K562 (cell line): ENCODE results near the gene TENM3. TPM values are rescaled to one million over a fixed set of nuclear protein-coding genes. Genes with fewer than 3 reads are reported as not detected.

Source experiments
- ATAC-seq: fragments of 200-7000 bp; cut with Tn5 transposase; 3 replicates; pipeline ENCODE4 v1.9.1; 2020; ENCODE audit warnings: moderate library complexity
- BruUV-seq: library from RNA; stranded (reverse); fragments of 400-500 nt; replicated peaks from 2 replicates; lab custom pipeline; 2021; lab: Mats Ljungman, UMichigan
- CTCF ChIA-PET: fragments of 300-600 bp; formaldehyde crosslinking; extraction: SDS; loops from one replicate; lab custom pipeline; 2021; ENCODE audit warnings: low intra/inter-chr PET ratio; lab: Yijun Ruan, JAX
- POLR2A ChIA-PET: fragments of 300-600, 350-650 bp; sonication (Branson Sonifier 250); formaldehyde crosslinking; extraction: SDS; loops from one replicate; lab custom pipeline; 2021; ENCODE audit warnings: antibody characterized with exemption, inconsistent platforms; lab: Yijun Ruan, JAX
- DNase-seq, 4 experiments: peaks; one replicate each; pipeline versions ENCODE4 v3.0.0 to v3.0.0-alpha.2; 2011 to 2018; ENCODE audit warnings: low spot score in 3 of 4, mixed read lengths in 3 of 4; ENCODE audit errors: extremely low read depth in 1 of 4
- FAIRE-seq: peaks from 2 replicates; lab custom pipeline; 2011; peaks lifted over from hg19 to GRCh38; lab: Jason Lieb, UNC
- H2AFZ ChIP-seq: 2 replicates; pipeline ENCODE4 v1.6.0; 2011; ENCODE audit warnings: low read depth, low read length, control low read depth, inconsistent platforms
- H3K27ac ChIP-seq: fragments of 200-600 bp; 3 replicates; pipeline ENCODE4 v1.8.0; 2011; ENCODE audit warnings: low read depth, mild to moderate bottlenecking, control low read depth, inconsistent platforms, low read length, moderate library complexity, mixed read lengths; ENCODE audit errors: extremely low read depth
- H3K27me3 ChIP-seq, 2 experiments: fragments of 300-600 bp in 1 of 2; 2 replicates in 1 of 2; 3 replicates in 1 of 2; pipeline versions ENCODE4 v1.6.0 to v1.8.0; 2011; ENCODE audit warnings: inconsistent platforms in 2 of 2, low read length in 2 of 2, mild to moderate bottlenecking in 1 of 2, mixed read lengths in 1 of 2, moderate library complexity in 1 of 2; ENCODE audit not compliant: control insufficient read depth in 2 of 2, insufficient read depth in 2 of 2
- H3K36me3 ChIP-seq: fragments of 300-600 bp; 3 replicates; pipeline ENCODE4 v1.8.0; 2011; ENCODE audit warnings: mild to moderate bottlenecking, low read length, inconsistent platforms; ENCODE audit not compliant: control insufficient read depth, insufficient read depth
- H3K4me1 ChIP-seq, 2 experiments: fragments of 200-600 bp in 1 of 2; replicated peaks in 1 of 2; 2 replicates in 1 of 2; 3 replicates in 1 of 2; pipeline versions ENCODE4 v1.5.1 to v1.8.0; 2011; ENCODE audit warnings: inconsistent platforms in 2 of 2, low read length in 2 of 2, mild to moderate bottlenecking in 1 of 2, mixed read lengths in 1 of 2, moderate library complexity in 1 of 2; ENCODE audit not compliant: control insufficient read depth in 2 of 2, insufficient read depth in 2 of 2
- H3K4me2 ChIP-seq: 2 replicates; pipeline ENCODE4 v1.6.1; 2011; ENCODE audit warnings: low read length, control low read depth, inconsistent platforms, mixed read lengths; ENCODE audit not compliant: insufficient read depth
- H3K4me3 ChIP-seq: fragments of 200-600 bp; sonication (generic), shearing (Covaris generic); 2 replicates; pipeline ENCODE4 v1.5.1; 2016; ENCODE audit warnings: control low read depth, inconsistent platforms
- H3K79me2 ChIP-seq: fragments of 200-600 bp; 3 replicates; pipeline ENCODE4 v1.8.0; 2011; ENCODE audit warnings: low read length, inconsistent platforms; ENCODE audit not compliant: control insufficient read depth, insufficient read depth
- H3K9ac ChIP-seq, 2 experiments: 2 replicates each; pipeline versions ENCODE4 v1.6.0 to v1.6.1; 2011; ENCODE audit warnings: low read depth in 2 of 2, low read length in 2 of 2, control low read depth in 1 of 2, inconsistent platforms in 1 of 2, mild to moderate bottlenecking in 1 of 2, mixed read lengths in 1 of 2; ENCODE audit not compliant: insufficient read depth in 1 of 2
- H3K9me1 ChIP-seq: one replicate; pipeline ENCODE4 v1.6.0; 2011; ENCODE audit warnings: inconsistent platforms, mild to moderate bottlenecking, low read length, moderate library complexity; ENCODE audit not compliant: control insufficient read depth, insufficient read depth
- H3K9me3 ChIP-seq: replicated peaks from 2 replicates; pipeline ENCODE4 v1.5.1; 2011; ENCODE audit warnings: low read depth, low read length, inconsistent platforms; ENCODE audit not compliant: control insufficient read depth, insufficient read depth
- H4K20me1 ChIP-seq: replicated peaks from 2 replicates; pipeline ENCODE4 v1.6.1; 2011; ENCODE audit warnings: low read length, inconsistent platforms, mixed read lengths; ENCODE audit not compliant: control insufficient read depth, insufficient read depth
- CHAMP1 ChIP-seq: fragments of 450-650 bp; IDR thresholded peaks from 2 replicates; pipeline ENCODE4 v1.6.1; 2016; ENCODE audit warnings: mild to moderate bottlenecking
- ELF4 ChIP-seq: fragments of 450-650 bp; formaldehyde crosslinking; IDR thresholded peaks from 2 replicates; pipeline ENCODE4 v1.4.0; 2022; ENCODE audit warnings: missing genetic modification characterization
- FOXJ2 ChIP-seq: fragments of 200-800 bp; sonication (Bioruptor generic); IDR thresholded peaks from 2 replicates; pipeline ENCODE4 v1.6.1; 2016; ENCODE audit warnings: missing genetic modification characterization, missing compliant biosample characterization
- HNRNPLL ChIP-seq: fragments of 200-400 bp; formaldehyde crosslinking; IDR thresholded peaks from 2 replicates; pipeline ENCODE4 v1.6.1; 2017; ENCODE audit warnings: low read length, low read depth, mild to moderate bottlenecking; ENCODE audit not compliant: poor library complexity, severe bottlenecking
- KLF1 ChIP-seq: fragments of 450-650 bp; IDR thresholded peaks from 2 replicates; pipeline ENCODE4 v1.6.1; 2016; ENCODE audit warnings: missing genetic modification characterization, missing compliant biosample characterization
- MCM2 ChIP-seq: fragments of 450-650 bp; IDR thresholded peaks from 2 replicates; pipeline ENCODE4 v1.6.1; 2017; ENCODE audit warnings: low read depth, mild to moderate bottlenecking
- MLX ChIP-seq, 2 experiments: fragments of 450-650 bp in 1 of 2; sonication (generic) in 1 of 2; formaldehyde crosslinking; conservative IDR thresholded peaks; 2 replicates each; pipeline versions ENCODE4 v1.4.0 to v1.8.1; 2020 to 2022; ENCODE audit warnings: mild to moderate bottlenecking in 1 of 2, missing genetic modification reagents in 1 of 2
- PBX2 ChIP-seq, 2 experiments: IDR thresholded peaks in 1 of 2; conservative IDR thresholded peaks in 1 of 2; 2 replicates each; pipeline ENCODE4 v1.6.1; 2016; ENCODE audit warnings: low read depth in 2 of 2, mild to moderate bottlenecking in 1 of 2, missing compliant biosample characterization in 1 of 2, missing genetic modification characterization in 1 of 2, moderate library complexity in 1 of 2
- RAD51 ChIP-seq: fragments of 450-650 bp; IDR thresholded peaks from 2 replicates; pipeline ENCODE4 v1.7.1; 2016; ENCODE audit warnings: low read depth, mild to moderate bottlenecking, borderline replicate concordance
- RFX1 ChIP-seq: fragments of 450-650 bp; IDR thresholded peaks from 2 replicates; pipeline ENCODE4 v1.6.1; 2016; ENCODE audit warnings: mild to moderate bottlenecking, moderate library complexity
- ZFP36 ChIP-seq: fragments of 150-350 bp; IDR thresholded peaks from 2 replicates; pipeline ENCODE4 v1.6.1; 2018; ENCODE audit warnings: low read length, low read depth; ENCODE audit not compliant: partially characterized antibody
- ZNF175 ChIP-seq: fragments of 200-800 bp; sonication (Bioruptor generic); IDR thresholded peaks from 2 replicates; pipeline ENCODE4 v1.6.1; 2016; ENCODE audit warnings: low read depth, mild to moderate bottlenecking, missing genetic modification characterization, missing compliant biosample characterization
- ZNF511 ChIP-seq: sonication (generic); formaldehyde crosslinking; IDR thresholded peaks from 2 replicates; pipeline ENCODE4 v1.8.0; 2022; ENCODE audit warnings: mild to moderate bottlenecking, missing genetic modification reagents
- WGBS: fragments of 100-300 bp; shearing (Covaris generic); methylation state at CpG from one replicate; pipeline ENCODE4 v1.1.6; 2016; ENCODE audit warnings: low coverage, mixed read lengths; ENCODE audit not compliant: insufficient coverage; ENCODE audit errors: missing lambda C conversion rate; 5-methylcytosine and 5-hydroxymethylcytosine counted together
- in situ Hi-C: fragments of 300-500 bp; cut with MboI; formaldehyde crosslinking; loops from 4 replicates; pipeline ENCODE4 v1.15.0; 2018; ENCODE audit warnings: inconsistent platforms, mixed read lengths
- intact Hi-C: fragments of 100-400 bp; cut with micrococcal nuclease; formaldehyde crosslinking; loops from 2 replicates; pipeline ENCODE4 v1.14.2; 2022
- polyA plus RNA-seq, 8 experiments: library from polyadenylated mRNA; depleted of rRNA in 4 of 8; stranded (reverse) in 5 of 8; unstranded in 3 of 8; fragments of >200 nt; fragmentation: Nextera tagmentation in 2 of 8; fragmentation: Illumina TruSeq in 1 of 8; extraction: Ambion mirVana in 2 of 8; extraction: Trizol in 1 of 8; gene quantifications; 2 replicates each; pipeline versions ENCODE4 v1.2.1 to v1.2.3, GENCODE V29; 2011 to 2014; ENCODE audit warnings: inconsistent platforms in 1 of 8, missing spikeins in 1 of 8
- total RNA-seq, 7 experiments: library from RNA; depleted of rRNA in 6 of 7; stranded (reverse); fragments of >200 nt in 6 of 7; fragmentation: Illumina TruSeq in 2 of 7; extraction: Trizol in 2 of 7; gene quantifications; 2 replicates each; pipeline versions ENCODE4 v1.2.1 to v1.2.3, GENCODE V29; 2011 to 2021; ENCODE audit warnings: low replicate concordance in 1 of 7

The TENM3 gene
- total and polyA plus RNA-seq, 9 of the 15 experiments (the other 6 are each of a cell fraction or from before 2014, with no cell fraction given) = 0.01 to 0.02 TPM; not detected in 7

- TF ChIP-seq RAD51 = no peak
These were observed 527.2 kb downstream of the TENM3 start (continued) for GRCh38 chr4:182770259-182770995.

GRCh38 chr4:182770996-182771514 lies 527.9 kb downstream of the TENM3 start:
- ChIA-PET CTCF (no interaction called here), POLR2A (no interaction called here)
- Histone ChIP-seq H3K4me3 (no peak overlapping the region), H3K4me2 (no peak overlapping the region), H3K9me3 (no peaks in the 10 kb centered on the region), H4K20me1 (no peaks in the 10 kb centered on the region), H3K27ac (no peak overlapping the region), H3K79me2 (no peaks in the 10 kb centered on the region), H3K9me1 (no peaks in the 10 kb centered on the region), H3K36me3 (no peaks in the 10 kb centered on the region), H2AFZ (no peak overlapping the region), H3K9ac (no peak overlapping the region), H3K4me1 (no peaks in the 10 kb centered on the region), H3K27me3 (peaks cover 11 to 39% of the 10 kb centered on the region in 2 experiments; a peak in 4 of 5 replicates)
- 0% methylated on average over 5 of the region's 5 CpGs for WGBS
- BruUV-seq = no TSS peak
- intact Hi-C loops = no loop called here
- no peak for DNase-seq
- FAIRE-seq = peak; percentile 42
- in situ Hi-C loops = no loop called here
- no peak for ATAC-seq
- TF ChIP-seq CHAMP1 = no peak
- no peak for TF ChIP-seq ELF4
- no peak for TF ChIP-seq MLX (CRISPR knock-in tag; conservative IDR thresholded peaks at IDR 0.05)
- TF ChIP-seq ZFP36 = no peak
- no peak for TF ChIP-seq FOXJ2 (tag)
- no peak for TF ChIP-seq RFX1
- no peak for TF ChIP-seq HNRNPLL
- TF ChIP-seq ZNF511 (CRISPR knock-in tag) = no peak
- TF ChIP-seq MCM2 = no peak
- no peak for TF ChIP-seq PBX2 (CRISPR knock-in tag; IDR thresholded peaks at IDR 0.05; ENCODE audit: low read depth)
- no peak for TF ChIP-seq PBX2 (tag; conservative IDR thresholded peaks at IDR 0.05; ENCODE audit: low read depth)
- TF ChIP-seq KLF1 (tag) = no peak
- no peak for TF ChIP-seq ZNF175
